GM21529 (cell line): ENCODE measurements around the gene GALNT10.
A peak's percentile ranks its signal among the peaks of the same experiment; 100 is the strongest.

ENCODE experiments used
- ATAC-seq: cut with Tn5 transposase; IDR thresholded peaks from one replicate; pipeline ENCODE4 v1.9.1; 2021; ENCODE audit not compliant: unreplicated experiment

The GALNT10 gene

DNA sequence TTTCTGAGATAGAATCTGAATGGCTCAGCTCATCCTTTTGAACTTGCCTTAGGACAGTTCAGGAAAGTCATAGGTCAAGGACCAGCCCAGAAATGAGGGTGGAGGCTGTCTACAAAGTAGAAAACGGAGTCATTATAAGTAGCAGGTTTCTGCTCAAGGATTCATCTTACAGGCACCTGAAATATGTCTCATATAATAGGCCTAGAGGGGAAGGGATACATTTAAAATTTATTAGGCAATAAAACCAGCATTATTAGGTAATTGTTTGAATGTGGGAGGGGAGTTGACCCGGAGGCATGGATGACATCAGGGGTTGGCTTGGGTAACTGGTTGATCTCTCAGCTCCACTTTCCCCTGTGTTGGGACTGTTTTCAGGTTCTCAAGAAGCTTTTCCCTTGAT is 11.9 kb upstream of the GALNT10 start:
- ATAC-seq, result no peak

DNA sequence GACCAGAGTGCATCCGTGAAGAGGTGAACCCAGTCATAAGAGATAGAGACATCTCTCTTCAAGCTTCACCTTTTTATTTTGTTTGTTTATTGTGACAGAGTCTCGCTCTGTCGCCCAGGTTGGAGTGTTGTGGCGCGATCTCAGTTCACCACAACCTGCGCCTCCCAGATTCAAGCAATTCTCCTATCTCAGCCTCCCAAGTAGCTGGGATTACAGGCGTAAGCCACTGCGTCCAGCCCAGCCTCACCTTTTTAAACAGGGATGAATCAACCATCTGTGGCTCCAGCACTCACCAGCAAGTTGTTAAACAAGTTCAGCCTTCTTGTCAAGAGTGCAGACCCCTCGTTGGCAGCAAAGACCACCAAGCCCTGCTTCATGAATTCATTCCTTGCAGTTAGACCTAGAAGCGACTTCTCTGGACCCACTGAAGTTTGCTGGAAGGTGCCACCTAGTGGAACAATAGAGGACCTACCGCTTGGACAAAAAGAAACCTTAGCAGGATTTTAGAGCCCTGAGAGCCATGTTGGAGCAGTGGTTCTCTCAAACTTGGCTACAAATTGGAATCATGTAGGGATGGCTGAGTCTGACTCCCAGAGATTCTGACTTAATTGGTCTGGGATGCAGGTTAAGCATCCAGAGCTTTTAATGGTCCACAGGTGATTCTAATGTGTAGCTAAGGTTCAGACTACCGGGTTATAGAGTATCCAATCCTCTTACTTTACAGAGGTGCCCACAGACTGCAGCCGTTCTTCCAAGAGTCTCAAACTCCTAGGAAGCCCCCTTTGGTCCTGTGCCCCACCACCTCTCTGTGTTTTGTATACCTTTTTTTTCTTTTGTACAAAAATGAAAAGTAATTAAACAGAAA is 10.5 kb upstream of the GALNT10 start:
- peak; percentile 88 for ATAC-seq

DNA sequence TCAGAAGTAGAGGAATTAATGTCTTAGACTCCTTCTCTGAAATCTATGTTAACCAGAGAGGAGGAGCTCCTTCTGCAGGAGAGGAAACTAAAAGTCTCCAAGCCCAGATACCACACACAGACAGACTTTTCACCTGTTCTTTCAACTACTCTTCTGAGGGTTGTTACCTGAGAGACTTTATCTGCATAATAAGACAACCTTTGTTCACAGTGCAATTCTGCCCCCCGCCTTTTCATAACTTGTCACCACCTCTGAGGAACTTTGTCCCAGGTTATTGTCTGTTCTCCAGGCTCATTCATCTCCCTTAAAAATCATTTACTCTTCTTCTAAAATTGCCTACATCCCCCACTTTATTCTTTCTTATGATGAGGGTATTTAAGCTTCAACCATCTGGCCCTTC is 9.4 kb upstream of the GALNT10 start:
- no peak for ATAC-seq

DNA sequence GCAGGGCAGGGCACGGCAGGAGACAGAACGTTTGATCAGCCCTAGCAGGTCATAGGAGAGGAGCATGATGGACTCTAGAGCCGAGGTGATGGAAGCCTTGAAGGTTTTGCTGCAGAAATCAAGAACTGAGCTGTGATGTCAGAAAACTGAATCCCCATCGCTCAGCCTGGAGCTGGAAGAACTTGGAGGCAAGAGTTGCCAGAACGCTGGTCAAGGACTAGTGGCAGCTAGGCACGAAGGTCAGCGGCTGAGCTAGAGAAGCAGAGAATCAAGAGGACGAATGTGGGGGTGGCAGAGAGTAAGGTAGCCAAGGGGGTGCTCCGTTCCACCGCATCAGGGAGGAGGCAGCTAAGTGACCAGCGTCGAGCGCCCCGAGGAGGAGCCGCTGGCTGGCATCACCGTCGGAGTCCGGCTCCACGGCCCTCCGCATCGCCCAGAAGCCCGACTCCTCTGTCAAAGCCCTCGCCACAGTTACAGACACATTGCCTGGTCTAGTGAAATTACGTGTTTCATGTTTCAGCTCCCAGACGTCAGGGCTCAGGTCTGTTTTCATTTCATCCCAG is 1.2 kb upstream of the GALNT10 start:
- peak; percentile 1 for ATAC-seq

DNA sequence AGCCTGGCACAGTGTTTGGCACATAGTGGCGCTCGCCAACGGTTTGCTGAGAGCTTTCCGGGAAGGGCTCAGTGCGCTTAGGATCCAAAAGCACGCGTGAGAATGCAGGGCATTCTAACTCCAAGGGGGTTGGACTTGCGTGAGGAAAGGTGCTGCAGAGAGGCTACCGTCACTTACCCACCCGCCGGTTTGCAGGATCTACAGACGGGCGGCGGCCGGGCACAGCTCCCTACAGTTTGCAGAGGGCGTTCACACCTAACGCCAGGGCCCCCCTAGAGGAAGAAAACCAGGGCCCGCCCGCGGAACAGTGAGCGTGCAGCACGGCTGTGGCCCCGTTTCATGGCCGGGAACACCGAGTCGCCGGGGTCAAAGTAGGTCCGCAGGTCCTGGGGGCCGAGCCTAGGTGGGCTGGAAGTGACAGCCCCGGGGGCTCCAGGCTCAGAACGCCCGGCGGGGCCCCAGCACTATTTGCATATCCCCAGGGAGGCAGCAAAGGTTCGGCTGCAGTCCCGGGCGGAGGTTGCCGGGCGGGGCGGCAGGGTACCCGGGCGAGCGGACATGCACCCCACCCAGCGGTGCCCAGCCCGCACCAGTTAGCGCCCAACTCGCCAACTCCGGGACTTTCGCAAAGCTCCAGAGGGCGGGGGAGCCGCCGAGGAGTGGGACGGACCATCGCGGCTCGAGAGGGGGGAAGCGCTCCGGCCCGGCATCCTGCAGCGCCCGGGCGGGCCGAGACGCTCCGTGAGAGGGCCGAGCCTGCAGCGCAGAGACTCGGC is 526 bp upstream of the GALNT10 start:
- ATAC-seq, result peak; percentile 73

DNA sequence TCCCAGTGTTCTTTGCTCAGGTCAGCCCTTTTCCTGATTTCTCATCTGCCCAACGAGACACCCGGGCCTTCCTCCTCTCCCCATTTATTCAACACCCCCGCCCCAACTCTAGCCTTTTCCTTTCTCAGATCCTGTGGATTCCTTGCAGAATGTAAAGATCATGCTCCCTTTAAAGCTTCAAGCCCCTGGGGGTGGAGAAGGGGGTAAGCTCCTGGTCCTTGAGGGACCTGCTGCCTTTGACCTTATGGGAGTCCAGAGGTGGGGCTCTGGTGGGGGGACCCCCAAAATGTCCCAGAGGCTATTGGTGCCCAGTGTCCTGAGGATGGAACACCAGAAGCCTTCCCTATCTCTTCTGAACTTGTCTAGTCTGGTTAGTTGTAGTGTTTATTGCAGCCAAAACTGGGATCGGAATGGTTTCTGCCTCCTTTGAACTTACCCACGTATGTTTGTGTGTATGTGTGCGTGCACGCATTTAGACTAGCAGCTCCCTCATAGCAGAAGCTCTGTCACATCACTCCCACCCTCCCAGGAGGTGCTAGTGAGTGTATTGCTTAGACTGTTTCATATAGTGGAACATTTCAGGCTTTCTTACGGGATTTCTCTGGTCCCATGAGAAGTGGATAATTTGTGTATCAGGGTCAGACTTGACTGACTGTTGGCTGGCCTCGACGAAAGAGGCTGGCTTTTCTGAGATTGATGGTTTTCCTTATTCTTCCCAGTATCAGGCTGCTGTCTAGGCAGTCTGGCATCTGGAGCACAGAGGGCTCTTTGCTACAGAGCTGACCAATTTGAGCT is 1.1 kb downstream of the GALNT10 start:
- ATAC-seq, result no peak

DNA sequence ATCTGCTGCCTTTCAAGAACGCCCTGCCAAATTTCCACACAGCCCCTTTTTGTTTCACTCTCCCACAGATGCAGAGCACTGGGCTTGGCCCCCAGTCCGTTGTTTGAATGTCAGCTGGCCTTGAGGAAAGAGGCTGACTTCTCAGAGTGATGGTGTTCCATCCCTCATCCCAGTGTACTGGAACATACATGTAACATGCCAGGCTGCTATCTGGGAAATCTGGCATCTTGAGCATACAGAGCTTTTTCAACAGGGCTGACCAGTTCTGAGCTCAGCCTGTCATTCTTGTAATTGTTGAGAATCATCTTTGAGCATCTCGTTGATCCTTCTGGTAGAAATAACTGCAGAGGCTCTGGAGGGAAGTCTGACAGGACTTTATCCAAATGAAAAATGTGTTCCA is 2.8 kb downstream of the GALNT10 start:
- ATAC-seq, result no peak

DNA sequence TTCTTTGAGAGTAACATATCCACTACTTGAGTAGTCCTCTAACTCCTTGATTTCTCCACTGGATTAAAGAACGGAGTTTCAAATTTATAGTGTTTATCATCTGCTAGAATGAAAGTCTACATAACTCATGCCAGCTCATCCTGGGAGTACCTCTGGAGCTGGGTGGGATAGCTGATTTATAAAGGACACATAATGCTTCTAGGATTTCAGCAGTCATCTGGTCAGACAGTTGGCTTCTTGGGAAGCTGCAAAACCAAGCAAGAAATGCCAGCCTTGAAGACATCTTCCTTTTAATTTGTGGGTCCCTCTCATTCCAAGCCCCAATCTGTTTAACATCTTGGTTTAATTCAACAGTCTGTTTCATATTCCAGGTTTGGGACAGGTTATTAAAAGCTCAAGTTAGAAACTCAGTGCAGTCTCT is 3.2 kb downstream of the GALNT10 start:
- no peak for ATAC-seq

DNA sequence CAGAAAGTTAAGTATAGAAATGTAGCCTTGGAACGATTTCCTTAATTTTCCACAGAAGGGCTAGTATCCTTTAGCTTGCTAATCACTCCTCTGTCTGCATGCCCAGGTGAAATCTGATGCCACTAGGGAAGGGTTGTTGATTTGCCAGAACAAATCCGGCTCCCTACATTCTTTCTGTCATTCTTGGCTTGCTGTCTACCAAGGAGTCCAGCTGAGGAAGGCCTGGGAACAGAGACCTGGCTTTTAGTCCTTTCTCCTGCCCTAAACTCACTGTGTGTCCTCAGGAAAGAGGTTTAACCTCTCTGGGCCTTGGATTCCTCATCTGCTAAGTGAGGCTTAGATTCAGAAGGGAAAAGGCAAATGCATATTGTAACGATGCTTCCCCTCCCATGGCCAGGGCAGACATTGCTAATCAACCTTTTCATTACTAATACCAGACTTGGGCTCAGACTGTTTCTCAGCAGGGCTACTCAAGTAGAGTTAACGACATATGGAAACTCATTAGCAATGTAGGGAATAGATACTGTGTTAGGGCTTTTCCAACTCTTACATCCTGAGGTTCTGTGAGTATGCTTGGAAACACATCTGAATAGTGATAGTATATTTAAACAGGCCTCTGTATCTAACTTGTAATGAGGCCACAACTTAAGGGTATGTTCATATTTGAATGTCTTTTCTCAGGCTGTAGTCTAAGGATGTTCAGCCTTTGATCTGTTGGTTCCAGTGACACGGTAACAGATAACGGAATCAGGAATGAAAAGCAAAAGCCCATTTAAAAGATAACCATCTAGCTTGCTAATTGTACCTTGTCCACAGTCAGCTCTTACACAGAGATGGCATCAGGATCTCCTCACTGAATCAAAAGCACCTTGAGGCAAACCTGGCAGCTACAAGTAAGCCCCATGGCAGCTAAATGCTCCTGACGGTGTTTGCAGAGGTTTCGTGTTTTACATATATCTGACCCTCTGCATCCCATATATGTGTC is 4.1 kb downstream of the GALNT10 start:
- ATAC-seq, result no peak

DNA sequence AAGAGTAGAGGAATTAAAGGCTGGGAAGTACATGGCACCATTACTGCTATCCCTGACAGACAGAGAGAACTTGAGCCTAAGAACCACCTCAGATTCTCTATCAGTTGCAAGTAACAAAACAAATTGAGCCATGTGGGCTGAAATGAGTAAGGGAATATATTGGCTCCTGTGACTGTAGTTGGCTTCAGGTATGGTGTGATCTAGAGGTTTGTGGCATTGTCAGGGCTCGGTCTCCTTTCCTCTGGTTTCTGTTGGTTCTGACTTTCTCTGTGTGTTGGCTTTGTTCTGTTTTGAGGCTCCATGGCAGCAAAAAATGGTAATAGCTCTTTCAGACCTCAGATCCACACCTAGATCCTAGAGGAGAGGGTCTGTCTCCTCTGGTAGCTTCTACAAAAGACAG is 5.7 kb downstream of the GALNT10 start:
- no peak for ATAC-seq

DNA sequence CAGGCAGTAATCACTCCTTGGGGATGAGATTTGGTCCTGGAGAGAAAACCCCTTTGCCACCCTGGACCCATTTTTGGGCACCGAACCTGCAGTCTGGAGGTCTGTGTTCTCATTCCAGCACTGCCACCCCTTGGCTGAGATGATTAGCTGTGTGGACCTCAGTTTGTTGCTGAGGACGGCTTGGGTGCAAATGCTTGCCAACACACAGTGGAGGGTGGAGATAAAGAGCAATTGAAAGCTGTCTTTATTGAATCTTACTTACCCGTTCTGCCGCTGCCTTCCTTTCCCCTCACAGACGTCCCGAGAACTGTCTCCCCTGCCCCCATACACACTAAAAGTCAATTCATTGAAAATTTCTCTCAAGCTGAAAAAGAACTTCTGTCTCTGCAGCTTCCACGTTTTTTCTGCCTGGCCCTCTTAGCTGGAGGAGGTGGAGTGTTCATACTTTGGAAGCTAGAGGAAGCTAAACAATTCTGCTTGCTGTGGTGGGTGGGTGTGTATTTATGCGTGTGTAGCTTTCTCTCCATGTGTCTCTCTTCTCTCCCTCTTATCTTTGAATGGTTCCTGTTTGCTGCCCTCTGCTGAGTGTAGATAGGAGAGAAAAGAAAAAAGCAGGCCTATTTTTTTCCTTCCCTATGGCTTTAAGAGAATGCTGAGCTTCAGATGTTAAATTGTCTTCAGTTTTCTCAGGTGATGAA is 6.6 kb downstream of the GALNT10 start:
- no peak for ATAC-seq

DNA sequence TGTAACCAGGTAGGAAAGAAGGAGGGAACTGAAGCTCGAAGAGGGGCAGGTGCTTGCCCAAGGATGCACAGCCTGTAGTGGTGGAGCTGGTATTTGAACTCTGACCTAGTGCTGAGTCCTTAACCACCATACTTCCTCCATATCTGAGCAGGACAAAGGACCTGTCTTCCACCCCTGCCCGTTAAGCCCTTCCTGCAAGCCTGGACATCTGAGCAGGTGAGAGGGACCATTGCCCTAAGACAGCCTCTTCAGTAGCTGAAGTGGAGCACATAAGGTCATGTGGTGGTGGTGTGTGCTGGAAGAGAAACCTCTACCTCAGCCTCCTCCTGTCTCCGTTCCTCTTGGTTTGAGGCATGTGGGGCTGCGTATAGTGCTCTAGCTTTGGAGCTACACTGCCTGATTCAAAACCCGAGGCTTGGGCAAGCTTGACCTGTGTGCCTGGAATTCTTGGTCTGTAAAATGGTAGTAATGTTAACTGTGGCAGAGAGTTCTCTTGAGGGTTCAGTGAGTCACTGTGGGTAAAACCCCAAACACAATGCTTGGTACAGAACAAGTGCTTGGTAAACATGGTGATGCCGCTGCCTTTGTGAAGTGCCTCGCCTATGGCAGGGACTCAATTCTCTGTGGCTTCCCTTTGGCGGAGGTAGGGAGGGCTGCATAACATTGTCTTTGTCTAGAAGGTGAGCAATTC is 7.4 kb downstream of the GALNT10 start:
- no peak for ATAC-seq

DNA sequence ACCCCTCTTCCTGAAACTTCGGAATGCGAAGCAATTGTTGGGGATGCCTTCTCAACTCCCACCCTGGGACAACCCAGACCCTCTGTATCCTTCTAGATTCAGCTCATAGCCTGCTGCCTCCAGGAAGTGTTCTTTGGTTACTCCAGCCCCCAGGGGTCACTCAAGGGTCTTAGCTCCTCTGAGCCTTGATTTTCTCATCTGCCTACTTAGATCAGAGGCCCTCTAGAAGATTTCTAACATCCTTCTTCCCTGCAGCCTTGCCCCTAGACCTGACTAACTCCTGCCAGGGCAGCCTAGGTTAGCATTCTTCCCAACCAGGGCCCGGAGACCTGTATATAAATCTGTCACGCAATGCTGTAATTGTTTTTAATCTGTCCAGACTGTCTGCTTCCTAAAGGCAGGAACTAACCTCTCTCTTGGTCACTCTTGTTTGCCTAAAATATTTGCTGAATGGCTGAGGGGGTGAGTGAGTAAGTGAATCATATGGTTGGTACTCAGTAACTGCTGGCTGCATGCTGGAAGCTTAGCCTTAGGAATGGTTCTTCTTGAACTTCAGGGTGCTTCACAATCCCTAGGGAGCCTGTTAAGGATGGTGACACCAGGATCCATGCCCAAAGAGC is 8.2 kb downstream of the GALNT10 start:
- ATAC-seq, result no peak

DNA sequence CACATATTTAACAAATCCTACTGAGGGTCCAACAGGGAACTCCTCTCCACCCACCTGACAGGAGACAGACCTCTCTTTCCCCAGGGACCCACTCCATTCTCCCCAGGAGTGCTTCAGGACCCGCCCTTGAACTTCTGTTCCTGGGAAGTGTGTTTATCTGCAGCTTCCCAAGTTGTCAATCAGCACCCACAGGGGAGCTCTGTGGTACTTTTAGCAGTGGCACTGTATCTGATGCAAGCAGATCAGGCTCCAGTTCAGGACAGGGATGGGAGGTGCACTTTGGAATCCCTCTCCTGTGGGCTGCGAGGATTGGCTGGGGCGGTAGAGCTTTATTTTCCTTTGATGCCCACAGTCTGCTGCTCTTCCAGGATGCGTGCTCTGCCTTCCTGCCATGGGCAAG is 8.7 kb downstream of the GALNT10 start:
- ATAC-seq, result no peak

DNA sequence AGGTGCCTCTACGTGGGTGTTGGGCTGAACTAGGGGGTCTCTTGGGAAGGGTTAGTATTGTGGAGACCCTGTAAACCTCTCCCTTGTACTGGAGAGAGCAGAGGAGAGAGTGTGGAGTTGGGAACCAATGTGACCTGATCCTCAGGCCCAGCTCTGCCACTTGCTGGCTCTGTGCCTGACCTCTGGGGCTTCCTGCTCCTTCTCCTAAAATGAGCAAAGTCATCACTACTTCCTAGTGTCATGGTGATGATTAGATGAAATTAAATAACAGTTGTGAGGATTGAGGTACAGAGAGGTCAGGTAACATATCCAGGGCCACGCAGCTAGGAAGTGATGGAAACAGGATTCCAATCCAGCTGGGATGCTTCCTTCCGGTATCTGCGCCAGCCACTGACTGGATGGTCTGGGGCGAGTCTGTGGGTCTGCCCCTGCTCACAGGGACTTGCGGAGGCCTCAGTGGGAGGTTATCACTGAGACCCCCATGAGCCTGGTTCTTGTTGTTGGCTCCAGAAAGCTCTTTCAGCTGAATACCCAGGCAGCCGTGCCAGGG is 9.2 kb downstream of the GALNT10 start:
- ATAC-seq, result no peak

DNA sequence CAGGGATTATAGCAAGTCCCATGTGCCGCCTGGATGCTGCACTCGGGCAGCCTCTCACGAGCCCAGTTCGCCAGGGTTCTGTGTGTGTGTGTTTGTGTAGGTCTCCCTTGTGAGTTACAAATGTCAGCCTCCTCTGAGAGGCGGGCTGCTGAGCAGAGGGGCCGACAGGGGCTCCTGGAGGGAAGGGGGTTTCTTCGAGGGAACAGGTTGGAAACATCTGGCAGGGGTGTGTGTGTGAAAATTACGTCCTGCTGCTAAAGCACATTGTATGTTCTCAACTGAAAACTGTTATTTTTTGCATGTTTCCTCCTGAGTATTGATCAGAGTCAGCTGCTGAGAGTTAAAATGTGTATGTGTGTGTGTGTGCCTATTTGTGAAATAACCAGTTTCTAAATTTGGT is 9.7 kb downstream of the GALNT10 start:
- no peak for ATAC-seq

DNA sequence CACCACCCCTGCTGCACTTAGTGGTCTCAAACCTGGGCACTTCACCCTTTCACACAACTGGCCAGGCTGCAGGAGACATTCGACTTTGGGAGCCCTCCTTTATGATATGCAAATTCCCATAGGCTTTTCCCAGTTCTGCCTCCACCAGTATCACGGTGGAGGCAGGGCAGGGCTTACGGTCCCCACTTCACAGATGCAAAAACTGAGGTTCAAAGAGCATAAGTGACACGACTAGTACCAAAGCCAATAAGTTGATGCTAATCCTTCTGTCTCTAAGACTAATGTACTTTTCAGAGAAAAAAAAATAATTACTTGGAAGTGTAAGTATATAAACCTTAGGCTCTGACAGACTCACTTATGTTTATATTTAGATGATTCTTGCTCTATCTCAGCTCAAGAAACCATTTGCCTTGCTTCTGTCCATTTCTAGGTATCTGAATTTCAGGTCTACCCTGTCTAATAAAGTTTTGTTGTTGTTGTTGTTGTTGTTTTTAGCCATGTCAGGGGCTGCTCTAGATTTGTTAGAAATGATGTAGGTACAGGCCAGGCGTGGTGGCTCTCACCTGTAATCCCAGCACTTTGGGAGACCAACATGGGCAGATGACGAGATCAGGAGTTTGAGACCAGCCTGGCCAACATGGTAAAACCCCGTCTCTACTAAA is 10.7 kb downstream of the GALNT10 start:
- ATAC-seq, result no peak
